SJCRH30 (cell line): ENCODE measurements around the gene ASCC2. TPM values are rescaled to one million over a fixed set of nuclear protein-coding genes. Genes with fewer than 3 reads are reported as not detected.

Experiments
- DNase-seq, 2 experiments: peaks; one replicate each; pipeline ENCODE4 v3.0.0-alpha.2; 2015 to 2020
- H3K27ac ChIP-seq: fragments of 250-450 bp; sonication (Bioruptor Pico); 2 replicates; pipeline ENCODE4 v1.5.1; 2020; ENCODE audit warnings: mild to moderate bottlenecking, moderate library complexity
- H3K27me3 ChIP-seq: fragments of 250-450 bp; sonication (Bioruptor Pico); 2 replicates; pipeline ENCODE4 v1.5.1; 2020; ENCODE audit warnings: mild to moderate bottlenecking, moderate library complexity
- H3K36me3 ChIP-seq: fragments of 250-450 bp; sonication (Bioruptor Pico); 2 replicates; pipeline ENCODE4 v1.5.1; 2020; ENCODE audit warnings: mild to moderate bottlenecking, moderate library complexity
- H3K4me1 ChIP-seq: fragments of 250-450 bp; sonication (Bioruptor Pico); 2 replicates; pipeline ENCODE4 v1.5.1; 2020; ENCODE audit warnings: mild to moderate bottlenecking, moderate library complexity
- H3K4me3 ChIP-seq: fragments of 250-450 bp; sonication (Bioruptor Pico); 2 replicates; pipeline ENCODE4 v1.5.1; 2020; ENCODE audit warnings: mild to moderate bottlenecking, moderate library complexity
- H3K9me3 ChIP-seq: fragments of 250-450 bp; sonication (Bioruptor Pico); replicated peaks from 2 replicates; pipeline ENCODE4 v1.5.1; 2020; ENCODE audit warnings: mild to moderate bottlenecking, moderate library complexity
- total RNA-seq: library from RNA; depleted of rRNA; stranded (reverse); fragments of >200 nt; shearing (Covaris generic); gene quantifications from 2 replicates; pipeline ENCODE4 v1.2.3, GENCODE V29; 2014; rRNA removed

Gene ASCC2, protein sequence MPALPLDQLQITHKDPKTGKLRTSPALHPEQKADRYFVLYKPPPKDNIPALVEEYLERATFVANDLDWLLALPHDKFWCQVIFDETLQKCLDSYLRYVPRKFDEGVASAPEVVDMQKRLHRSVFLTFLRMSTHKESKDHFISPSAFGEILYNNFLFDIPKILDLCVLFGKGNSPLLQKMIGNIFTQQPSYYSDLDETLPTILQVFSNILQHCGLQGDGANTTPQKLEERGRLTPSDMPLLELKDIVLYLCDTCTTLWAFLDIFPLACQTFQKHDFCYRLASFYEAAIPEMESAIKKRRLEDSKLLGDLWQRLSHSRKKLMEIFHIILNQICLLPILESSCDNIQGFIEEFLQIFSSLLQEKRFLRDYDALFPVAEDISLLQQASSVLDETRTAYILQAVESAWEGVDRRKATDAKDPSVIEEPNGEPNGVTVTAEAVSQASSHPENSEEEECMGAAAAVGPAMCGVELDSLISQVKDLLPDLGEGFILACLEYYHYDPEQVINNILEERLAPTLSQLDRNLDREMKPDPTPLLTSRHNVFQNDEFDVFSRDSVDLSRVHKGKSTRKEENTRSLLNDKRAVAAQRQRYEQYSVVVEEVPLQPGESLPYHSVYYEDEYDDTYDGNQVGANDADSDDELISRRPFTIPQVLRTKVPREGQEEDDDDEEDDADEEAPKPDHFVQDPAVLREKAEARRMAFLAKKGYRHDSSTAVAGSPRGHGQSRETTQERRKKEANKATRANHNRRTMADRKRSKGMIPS
- total RNA-seq = 19.5 and 22.1 TPM in 2 replicates

DNA sequence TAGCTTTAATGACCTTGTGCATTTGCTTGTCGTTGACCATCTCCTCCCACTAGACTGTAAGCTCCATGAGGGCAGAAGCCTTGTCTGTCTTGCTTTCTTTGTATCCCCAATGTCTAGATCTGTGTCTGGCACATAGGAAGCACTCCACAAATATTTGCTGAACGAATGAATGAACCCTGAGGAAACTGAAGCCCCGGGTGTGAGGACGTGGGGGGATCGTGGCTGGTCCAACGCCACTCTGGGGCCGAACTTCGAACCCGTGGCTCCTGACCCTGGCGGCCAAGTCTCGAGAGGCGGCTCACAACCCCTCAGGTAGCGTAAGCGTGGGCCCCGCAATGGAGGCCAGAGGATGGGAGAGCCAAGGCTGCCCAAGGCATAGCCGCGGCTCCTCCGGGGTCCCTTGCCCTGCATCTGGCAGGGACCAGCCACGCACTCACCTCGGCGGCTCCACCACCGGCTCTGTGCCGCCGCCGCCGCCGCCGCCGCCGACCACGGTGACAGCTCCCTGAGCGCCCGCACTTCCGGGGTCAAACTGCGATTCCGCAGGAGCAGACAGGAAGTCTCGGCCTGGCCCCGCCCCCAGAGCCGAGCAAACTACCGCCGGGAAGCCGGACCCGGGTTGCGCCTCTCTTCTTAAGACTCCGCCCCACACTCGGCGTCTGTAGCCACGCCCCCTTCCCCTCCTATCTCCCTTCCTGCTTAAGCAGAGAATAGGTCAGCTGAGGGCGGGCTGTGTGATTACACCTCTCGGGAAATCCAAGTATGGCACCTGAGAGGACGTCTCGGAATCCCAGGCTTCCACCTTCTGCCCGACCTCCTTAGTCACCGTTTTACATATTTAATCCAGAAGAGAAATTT, at the start of gene ASCC2:
TSS of gene ASCC2 (minus strand) at position 534 of the 858 bp plus-strand sequence. CDS start 5,949 bp downstream, outside the sequence.
- H3K4me1 ChIP-seq = peaks cover 4% of the 10 kb centered on the region; the same call in 1 of the 2 replicates
- no peaks in the 10 kb centered on the region for H3K36me3 ChIP-seq
- peak within 1 kb of the TSS; percentile 70 for H3K4me3 ChIP-seq
- peak within 1 kb of the TSS; percentile 13; the same call in 1 of the 2 replicates for H3K27ac ChIP-seq
- H3K27me3 ChIP-seq = no peaks in the 10 kb centered on the region
- H3K9me3 ChIP-seq = no peaks in the 10 kb centered on the region
- DNase-seq = peak; percentile 98

DNA sequence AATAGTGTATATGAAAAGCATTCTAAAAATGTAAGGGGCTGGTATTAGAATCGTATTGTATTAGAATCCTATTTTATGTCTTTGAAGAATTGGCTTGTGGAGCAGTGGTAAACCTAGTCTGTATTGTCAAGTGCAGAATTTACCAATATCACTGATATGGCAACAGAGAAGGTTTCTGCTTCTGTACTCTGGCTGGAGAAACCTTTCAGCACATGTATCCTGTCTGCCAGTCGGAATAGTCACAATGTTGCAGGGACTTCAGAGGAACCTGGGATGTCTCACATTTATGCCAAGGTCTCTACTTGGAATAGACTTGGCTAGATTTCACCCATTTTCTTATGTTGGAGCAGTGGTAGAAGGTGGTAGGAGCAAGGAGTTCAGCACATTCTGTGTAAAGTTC, 49.3 kb upstream of the ASCC2 start:
- Histone ChIP-seq H3K36me3 (no peaks in the 10 kb centered on the region), H3K4me3 (no peak overlapping the region), H3K4me1 (no peaks in the 10 kb centered on the region), H3K9me3 (no peaks in the 10 kb centered on the region), H3K27ac (no peak overlapping the region), H3K27me3 (no peaks in the 10 kb centered on the region)
- no peak for DNase-seq

DNA sequence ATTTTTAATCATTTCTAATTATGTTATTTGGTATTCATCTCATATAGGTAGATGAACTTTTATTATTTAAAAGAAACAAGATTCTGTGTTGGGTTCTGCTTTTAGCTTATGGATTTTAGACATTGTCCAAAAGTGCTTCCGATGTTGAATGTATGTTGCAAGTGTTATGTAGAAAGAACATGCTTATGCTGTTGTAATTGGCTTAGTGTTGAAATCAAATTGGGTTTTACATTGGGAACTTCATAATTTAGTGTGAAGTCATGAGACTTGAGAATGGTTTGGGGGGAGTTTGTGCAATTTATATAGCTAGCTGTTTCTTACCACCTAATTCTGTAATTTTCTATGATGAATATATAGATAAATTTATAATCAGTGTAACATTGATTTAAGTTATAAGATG, 48.5 kb upstream of the ASCC2 start:
- H3K36me3 ChIP-seq = no peaks in the 10 kb centered on the region
- no peaks in the 10 kb centered on the region for H3K27me3 ChIP-seq
- H3K4me3 ChIP-seq = no peak overlapping the region
- DNase-seq = no peak
- H3K9me3 ChIP-seq = no peaks in the 10 kb centered on the region
- no peak overlapping the region for H3K27ac ChIP-seq
- H3K4me1 ChIP-seq = no peaks in the 10 kb centered on the region

GRCh38 chr22:29885610-29886009, 47.5 kb upstream of the ASCC2 start:
- Histone ChIP-seq H3K4me3 (no peak overlapping the region), H3K27ac (no peak overlapping the region), H3K36me3 (no peaks in the 10 kb centered on the region), H3K4me1 (no peaks in the 10 kb centered on the region), H3K27me3 (no peaks in the 10 kb centered on the region), H3K9me3 (no peaks in the 10 kb centered on the region)
- no peak for DNase-seq

- no peaks in the 10 kb centered on the region for H3K4me1 ChIP-seq
- H3K36me3 ChIP-seq = no peaks in the 10 kb centered on the region
- H3K9me3 ChIP-seq = no peaks in the 10 kb centered on the region
- H3K4me3 ChIP-seq = peak overlapping the region; percentile 99
- no peak for DNase-seq
- H3K27me3 ChIP-seq = no peaks in the 10 kb centered on the region
- peak overlapping the region; percentile 90 for H3K27ac ChIP-seq
Observed at GRCh38 chr22:29883775-29884097, 45.7 kb upstream of the ASCC2 start.

- Histone ChIP-seq H3K4me1 (no peaks in the 10 kb centered on the region), H3K9me3 (no peaks in the 10 kb centered on the region), H3K4me3 (peak within 1 kb of the TSS; percentile 99), H3K27me3 (no peaks in the 10 kb centered on the region), H3K27ac (peak within 1 kb of the TSS; percentile 90), H3K36me3 (no peaks in the 10 kb centered on the region)
- peak; percentile 91 to 92 for DNase-seq
Observed at GRCh38 chr22:29883045-29883774, 45.1 kb upstream of the ASCC2 start, which contains the start of gene MTMR3. MTMR3 (plus strand) TSS chr22:29883174; CDS start chr22:29971060, 87,886 bp downstream.

- Histone ChIP-seq H3K36me3 (no peaks in the 10 kb centered on the region), H3K27me3 (no peaks in the 10 kb centered on the region), H3K9me3 (no peaks in the 10 kb centered on the region), H3K4me1 (peaks cover 3% of the 10 kb centered on the region; the same call in 1 of the 2 replicates), H3K27ac (no peak overlapping the region), H3K4me3 (peak overlapping the region; percentile 99)
- no peak for DNase-seq
Observed at GRCh38 chr22:29882716-29883044, 44.6 kb upstream of the ASCC2 start.

GRCh38 chr22:29879753-29880152, 41.7 kb upstream of the ASCC2 start:
- no peak overlapping the region for H3K27ac ChIP-seq
- no peaks in the 10 kb centered on the region for H3K27me3 ChIP-seq
- peaks cover 3% of the 10 kb centered on the region; the same call in 1 of the 2 replicates for H3K4me1 ChIP-seq
- no peaks in the 10 kb centered on the region for H3K36me3 ChIP-seq
- peak; percentile 26 to 41 for DNase-seq
- no peak overlapping the region for H3K4me3 ChIP-seq
- no peaks in the 10 kb centered on the region for H3K9me3 ChIP-seq

GRCh38 chr22:29877620-29878019, 39.5 kb upstream of the ASCC2 start:
- peak; percentile 19 to 46 for DNase-seq
- Histone ChIP-seq H3K4me3 (no peak overlapping the region), H3K4me1 (peaks cover 3% of the 10 kb centered on the region), H3K27me3 (no peaks in the 10 kb centered on the region), H3K9me3 (no peaks in the 10 kb centered on the region), H3K27ac (no peak overlapping the region), H3K36me3 (no peaks in the 10 kb centered on the region)

DNA sequence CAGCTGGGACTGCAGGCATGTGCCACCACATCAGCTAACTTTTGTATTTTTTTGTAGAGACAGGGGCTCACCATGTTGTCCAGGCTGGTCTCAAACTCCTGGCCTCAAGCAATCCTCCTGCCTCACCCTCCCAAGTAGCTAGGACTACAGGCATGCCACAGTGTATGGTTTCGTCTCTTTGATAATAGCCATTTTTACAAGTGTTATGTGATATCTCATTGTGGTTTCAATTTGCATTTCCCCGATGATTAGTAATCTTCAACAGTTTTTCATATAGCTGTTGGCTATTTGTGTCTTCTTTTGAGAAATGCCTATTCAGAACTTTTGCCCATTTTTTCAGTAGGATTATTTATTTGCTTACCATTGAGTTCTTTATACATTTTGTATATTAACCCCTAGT, 35.9 kb upstream of the ASCC2 start:
- H3K36me3 ChIP-seq = no peaks in the 10 kb centered on the region
- DNase-seq = peak in 1 of 2 experiments; percentile 11
- peaks cover 6% of the 10 kb centered on the region for H3K4me1 ChIP-seq
- H3K27me3 ChIP-seq = no peaks in the 10 kb centered on the region
- H3K4me3 ChIP-seq = no peak overlapping the region
- H3K27ac ChIP-seq = no peak overlapping the region
- no peaks in the 10 kb centered on the region for H3K9me3 ChIP-seq

DNA sequence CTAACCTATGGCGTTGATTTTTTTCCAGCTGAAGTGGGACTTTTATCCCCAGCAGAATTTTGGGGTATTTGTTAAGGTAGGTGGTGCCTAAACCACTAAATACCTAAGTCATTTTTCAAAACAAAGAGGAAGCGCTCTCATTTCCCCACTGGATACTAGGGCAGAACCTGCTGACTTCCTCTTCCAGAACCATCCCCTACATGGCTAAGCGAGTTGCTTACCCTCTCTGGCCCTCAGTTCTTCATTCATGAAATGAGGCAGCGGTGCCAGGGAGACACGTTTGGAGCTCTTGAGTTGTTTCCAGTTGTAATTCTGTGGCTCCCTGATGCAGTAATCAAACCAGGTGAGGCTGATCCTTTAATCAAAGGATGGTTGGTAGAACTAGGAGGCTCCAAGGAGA, 34.9 kb upstream of the ASCC2 start:
- Histone ChIP-seq H3K27me3 (no peaks in the 10 kb centered on the region), H3K36me3 (no peaks in the 10 kb centered on the region), H3K4me3 (no peak overlapping the region), H3K9me3 (no peaks in the 10 kb centered on the region), H3K27ac (no peak overlapping the region), H3K4me1 (peaks cover 5% of the 10 kb centered on the region)
- no peak for DNase-seq

DNA sequence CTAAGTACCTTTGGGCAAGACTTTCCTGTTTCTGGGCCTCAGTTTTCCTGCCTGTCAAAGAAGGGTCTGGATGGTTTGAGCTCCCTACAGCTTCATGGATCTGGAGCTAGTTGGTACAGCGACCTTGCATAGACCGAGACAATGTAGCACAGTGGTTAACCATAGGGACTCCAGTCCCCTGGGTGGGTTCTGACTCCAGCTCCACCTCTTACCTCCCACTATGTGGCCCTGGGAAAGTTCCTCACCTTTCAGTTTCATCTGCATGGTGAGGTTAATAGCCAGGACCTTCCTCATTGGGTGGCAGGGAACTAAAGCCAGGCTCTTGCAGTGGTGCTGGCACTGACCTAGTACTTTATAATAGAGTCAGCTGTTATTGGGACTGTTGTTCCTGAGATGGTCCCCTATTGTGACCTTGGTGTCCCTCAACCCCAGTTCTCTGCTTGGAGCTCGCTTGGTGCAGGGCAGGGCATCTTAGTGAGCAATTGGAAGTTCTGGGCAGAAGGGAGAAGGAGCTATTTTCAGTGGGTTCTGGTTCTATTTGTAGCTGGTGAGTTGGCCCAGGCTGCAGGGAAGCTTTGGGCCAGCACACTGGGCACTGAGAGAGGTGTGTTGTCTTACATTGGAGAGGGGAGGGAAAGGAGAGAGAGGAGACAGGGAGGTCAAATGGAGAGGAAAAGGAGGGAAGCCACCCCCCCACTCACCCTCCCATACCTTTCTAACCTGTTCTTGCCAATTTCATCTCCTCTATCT, 34.2 kb upstream of the ASCC2 start:
- H3K27me3 ChIP-seq = no peaks in the 10 kb centered on the region
- peaks cover 3% of the 10 kb centered on the region; the same call in 1 of the 2 replicates for H3K4me1 ChIP-seq
- H3K4me3 ChIP-seq = no peak overlapping the region
- H3K36me3 ChIP-seq = no peaks in the 10 kb centered on the region
- no peaks in the 10 kb centered on the region for H3K9me3 ChIP-seq
- no peak overlapping the region for H3K27ac ChIP-seq
- no peak for DNase-seq

DNA sequence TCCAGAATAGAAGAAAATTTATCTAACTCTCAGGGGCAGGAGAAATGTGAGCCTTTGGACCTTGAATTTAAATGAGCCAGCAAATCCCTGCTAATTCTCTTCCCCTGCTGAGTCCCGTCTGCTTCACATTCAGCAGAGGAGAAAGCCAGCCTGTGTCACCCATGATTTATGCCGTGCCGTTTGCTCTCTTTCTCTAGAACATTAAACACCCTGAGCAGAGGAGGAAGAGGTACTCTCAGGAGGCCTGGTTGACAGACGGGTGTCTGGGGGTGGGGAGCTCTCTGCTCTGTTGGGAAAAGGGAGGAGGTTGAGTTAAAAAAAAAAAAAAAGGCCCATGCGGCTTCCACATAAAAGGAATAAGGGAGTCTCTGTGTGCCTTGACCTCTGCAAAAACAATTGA, 33.6 kb upstream of the ASCC2 start:
- Histone ChIP-seq H3K9me3 (no peaks in the 10 kb centered on the region), H3K4me3 (no peak overlapping the region), H3K27ac (no peak overlapping the region), H3K4me1 (peaks cover 3% of the 10 kb centered on the region; the same call in 1 of the 2 replicates), H3K27me3 (no peaks in the 10 kb centered on the region), H3K36me3 (no peaks in the 10 kb centered on the region)
- DNase-seq = peak in 1 of 2 experiments; percentile 39
